Neural progenitor cell (in vitro differentiated cells): ENCODE data around the gene PRKAG2. TPM values are rescaled to one million over a fixed set of nuclear protein-coding genes. Genes with fewer than 3 reads are reported as not detected.

Source experiments
- DNase-seq: peaks from one replicate; pipeline ENCODE4 v3.0.0-alpha.2; 2016; ENCODE audit warnings: low spot score
- H2AFZ ChIP-seq: fragments of 200-600 bp; sonication (generic); replicated peaks from 2 replicates; pipeline ENCODE4 v1.6.1; 2016; ENCODE audit warnings: antibody characterized with exemption
- H3F3A ChIP-seq: fragments of 200-600 bp; sonication (generic); 2 replicates; pipeline ENCODE4 v1.6.1; 2016; ENCODE audit warnings: antibody characterized with exemption, low read depth
- H3K27ac ChIP-seq: fragments of 200-600 bp; sonication (generic); 2 replicates; pipeline ENCODE4 v1.5.1; 2016; ENCODE audit warnings: mild to moderate bottlenecking
- H3K27me3 ChIP-seq: fragments of 200-600 bp; sonication (generic); 2 replicates; pipeline ENCODE4 v1.6.1; 2016; ENCODE audit warnings: mild to moderate bottlenecking, moderate library complexity
- H3K36me3 ChIP-seq: fragments of 200-600 bp; sonication (generic); 2 replicates; pipeline ENCODE4 v1.5.1; 2016
- H3K4me1 ChIP-seq: fragments of 200-600 bp; sonication (generic); 2 replicates; pipeline ENCODE4 v1.6.1; 2016; ENCODE audit warnings: mixed run types
- H3K4me2 ChIP-seq: fragments of 200-600 bp; sonication (generic); 2 replicates; pipeline ENCODE4 v1.6.1; 2016
- H3K4me3 ChIP-seq: fragments of 200-600 bp; sonication (generic); 2 replicates; pipeline ENCODE4 v1.5.1; 2016
- H3K79me2 ChIP-seq: fragments of 200-600 bp; sonication (generic); 2 replicates; pipeline ENCODE4 v1.6.1; 2016; ENCODE audit warnings: low read depth
- H3K9ac ChIP-seq: fragments of 200-600 bp; sonication (generic); 2 replicates; pipeline ENCODE4 v1.6.1; 2016
- H3K9me3 ChIP-seq: fragments of 200-600 bp; sonication (generic); 2 replicates; pipeline ENCODE4 v1.5.1; 2016; ENCODE audit warnings: low read depth
- H4K20me1 ChIP-seq: fragments of 200-600 bp; sonication (generic); 2 replicates; pipeline ENCODE4 v1.6.1; 2016; ENCODE audit warnings: low read depth
- H3K27ac Mint-ChIP-seq: 3 replicates; pipeline ENCODE4 v1.8.0; 2021; ENCODE audit warnings: mixed read lengths
- H3K27me3 Mint-ChIP-seq: 2 replicates; pipeline ENCODE4 v1.8.0; 2022; ENCODE audit warnings: low read depth, mild to moderate bottlenecking, inconsistent platforms, moderate library complexity, mixed read lengths; ENCODE audit not compliant: insufficient read depth
- H3K36me3 Mint-ChIP-seq: 3 replicates; pipeline ENCODE4 v1.8.0; 2021; ENCODE audit warnings: mixed read lengths
- H3K4me1 Mint-ChIP-seq: 3 replicates; pipeline ENCODE4 v1.8.0; 2021; ENCODE audit warnings: mixed read lengths
- H3K4me3 Mint-ChIP-seq: 3 replicates; pipeline ENCODE4 v1.8.0; 2021; ENCODE audit warnings: mild to moderate bottlenecking, moderate library complexity, mixed read lengths
- H3K9me3 Mint-ChIP-seq: 3 replicates; pipeline ENCODE4 v1.8.0; 2020; ENCODE audit warnings: mixed read lengths
- CTCF ChIP-seq: fragments of 200-600 bp; sonication (generic); IDR thresholded peaks from 2 replicates; pipeline ENCODE4 v1.5.1; 2017; ENCODE audit warnings: antibody characterized with exemption, mild to moderate bottlenecking
- EZH2 ChIP-seq: fragments of 200-600 bp; sonication (generic); IDR thresholded peaks from 2 replicates; pipeline ENCODE4 v1.6.1; 2017; ENCODE audit warnings: antibody characterized with exemption, mild to moderate bottlenecking, moderate library complexity
- EZH2phosphoT487 ChIP-seq: fragments of 200-600 bp; sonication (generic); IDR thresholded peaks from 2 replicates; pipeline ENCODE4 v1.6.1; 2017; ENCODE audit warnings: antibody characterized with exemption
- total RNA-seq: library from RNA; depleted of rRNA; stranded (reverse); fragments of >200 nt; gene quantifications from 2 replicates; pipeline ENCODE4 v1.2.3, GENCODE V29; 2015; ENCODE audit warnings: low replicate concordance

PRKAG2 gene
- total RNA-seq, 1 donor from 2014 or later, result 11.4 TPM

GRCh38 chr7:151869109-151869428 is 7.8 kb downstream of the PRKAG2 start:
- DNase-seq, result no peak
- Histone ChIP-seq H3K9ac (no peak overlapping the region), H3K9me3 (no peaks in the 10 kb centered on the region), H4K20me1 (no peaks in the 10 kb centered on the region), H3K4me2 (no peak overlapping the region), H3F3A (peaks cover 3% of the 10 kb centered on the region), H3K4me1 (peaks cover 6% of the 10 kb centered on the region), H3K27ac (no peak overlapping the region), H3K36me3 (no peaks in the 10 kb centered on the region), H2AFZ (no peak overlapping the region), H3K27me3 (no peaks in the 10 kb centered on the region), H3K4me3 (no peak overlapping the region), H3K79me2 (no peaks in the 10 kb centered on the region)
- Mint-ChIP-seq H3K4me1 (peaks cover 23% of the 10 kb centered on the region), H3K27me3 (peaks cover 13% of the 10 kb centered on the region), H3K4me3 (no peak overlapping the region), H3K36me3 (no peaks in the 10 kb centered on the region), H3K9me3 (no peaks in the 10 kb centered on the region), H3K27ac (no peak overlapping the region)
- TF ChIP-seq EZH2phosphoT487 (no peak), EZH2 (no peak), CTCF (no peak)

- no peak for DNase-seq
- H3F3A ChIP-seq, result peaks cover 3% of the 10 kb centered on the region
- Mint-ChIP-seq H3K27me3 (peaks cover 13% of the 10 kb centered on the region), H3K4me1 (peaks cover 23% of the 10 kb centered on the region), H3K36me3 (no peaks in the 10 kb centered on the region), H3K27ac (no peak overlapping the region), H3K4me3 (no peak overlapping the region), H3K9me3 (no peaks in the 10 kb centered on the region)
- H3K4me2 ChIP-seq, result no peak overlapping the region
- TF ChIP-seq EZH2, result no peak
- no peak overlapping the region for H3K27ac ChIP-seq
- H3K36me3 ChIP-seq, result no peaks in the 10 kb centered on the region
- H3K27me3 ChIP-seq, result no peaks in the 10 kb centered on the region
- no peaks in the 10 kb centered on the region for H3K9me3 ChIP-seq
- H3K4me3 ChIP-seq, result no peak overlapping the region
- peaks cover 6% of the 10 kb centered on the region for H3K4me1 ChIP-seq
- no peak overlapping the region for H2AFZ ChIP-seq
- H3K9ac ChIP-seq, result no peak overlapping the region
- no peaks in the 10 kb centered on the region for H4K20me1 ChIP-seq
- H3K79me2 ChIP-seq, result no peaks in the 10 kb centered on the region
Measured at GRCh38 chr7:151868396-151869108, 8.4 kb downstream of the PRKAG2 start.

- no peaks in the 10 kb centered on the region for H3F3A ChIP-seq
- H3K9ac ChIP-seq, result no peak overlapping the region
- H3K4me1 ChIP-seq, result peaks cover 6% of the 10 kb centered on the region
- Mint-ChIP-seq H3K27ac (no peak overlapping the region), H3K4me1 (peaks cover 23% of the 10 kb centered on the region), H3K9me3 (no peaks in the 10 kb centered on the region), H3K27me3 (peaks cover 13% of the 10 kb centered on the region), H3K36me3 (no peaks in the 10 kb centered on the region), H3K4me3 (no peak overlapping the region)
- H3K27me3 ChIP-seq, result no peaks in the 10 kb centered on the region
- H3K4me2 ChIP-seq, result no peak overlapping the region
- H3K4me3 ChIP-seq, result no peak overlapping the region
- H4K20me1 ChIP-seq, result no peaks in the 10 kb centered on the region
- no peaks in the 10 kb centered on the region for H3K79me2 ChIP-seq
- no peaks in the 10 kb centered on the region for H3K9me3 ChIP-seq
- no peak overlapping the region for H2AFZ ChIP-seq
- TF ChIP-seq EZH2, result no peak
- TF ChIP-seq EZH2phosphoT487, result no peak
- TF ChIP-seq CTCF, result no peak
- DNase-seq, result no peak
- H3K36me3 ChIP-seq, result no peaks in the 10 kb centered on the region
- H3K27ac ChIP-seq, result no peak overlapping the region
Measured at GRCh38 chr7:151867912-151868311, 9.0 kb downstream of the PRKAG2 start.

- Mint-ChIP-seq H3K4me1 (peaks cover 23% of the 10 kb centered on the region), H3K36me3 (no peaks in the 10 kb centered on the region), H3K9me3 (no peaks in the 10 kb centered on the region), H3K27ac (peak overlapping the region; percentile 57), H3K27me3 (peaks cover 13% of the 10 kb centered on the region), H3K4me3 (no peak overlapping the region)
- DNase-seq, result no peak
- H3K36me3 ChIP-seq, result no peaks in the 10 kb centered on the region
- no peak overlapping the region for H3K4me2 ChIP-seq
- no peak overlapping the region for H3K4me3 ChIP-seq
- H3F3A ChIP-seq, result no peaks in the 10 kb centered on the region
- no peak overlapping the region for H3K9ac ChIP-seq
- no peaks in the 10 kb centered on the region for H4K20me1 ChIP-seq
- peaks cover 6% of the 10 kb centered on the region for H3K4me1 ChIP-seq
- H3K27ac ChIP-seq, result no peak overlapping the region
- no peaks in the 10 kb centered on the region for H3K79me2 ChIP-seq
- H3K9me3 ChIP-seq, result no peaks in the 10 kb centered on the region
- H2AFZ ChIP-seq, result no peak overlapping the region
- no peaks in the 10 kb centered on the region for H3K27me3 ChIP-seq
- TF ChIP-seq EZH2 (no peak), CTCF (no peak)
Measured at GRCh38 chr7:151866761-151867655, 9.9 kb downstream of the PRKAG2 start.
